Pulmonary artery endothelial cell (primary cell): ENCODE data around the gene FSHR. TPM values are rescaled to one million over a fixed set of nuclear protein-coding genes. Genes with fewer than 3 reads are reported as not detected.

Source experiments
- DNase-seq: peaks from one replicate; pipeline ENCODE4 v3.0.0-alpha.2; 2011; ENCODE audit warnings: low read depth, low spot score
- total RNA-seq: library from RNA; depleted of rRNA; stranded (reverse); fragments of >200 nt; gene quantifications from 2 replicates; pipeline ENCODE4 v1.2.3, GENCODE V29; 2014

The FSHR gene
- total RNA-seq, 1 donor from 2014 or later: not detected

DNA sequence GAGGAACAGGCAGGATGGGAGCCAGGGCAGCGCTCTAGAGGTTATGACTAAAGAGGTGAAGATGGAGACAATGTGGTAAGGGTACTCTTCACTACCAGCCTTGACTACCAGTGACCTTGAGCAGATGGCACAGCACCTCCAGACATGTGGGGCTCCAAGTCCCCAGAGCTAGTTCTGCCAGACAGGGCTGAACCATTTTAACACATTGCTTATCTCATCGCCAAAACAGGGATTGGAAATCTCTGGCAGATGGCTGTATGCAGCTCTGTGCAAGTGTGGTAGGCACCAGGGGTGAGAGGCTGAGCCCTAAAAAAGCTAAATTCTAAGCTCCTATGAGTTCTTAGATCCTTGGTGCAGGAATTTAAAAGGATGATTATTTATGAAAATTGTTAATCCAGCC lies 41.3 kb downstream of the FSHR start:
- DNase-seq: no peak

- DNase-seq: no peak
Observed at GRCh38 chr2:49111456-49111855, 42.9 kb downstream of the FSHR start.

- DNase-seq: no peak
Observed at GRCh38 chr2:49111006-49111405, 43.3 kb downstream of the FSHR start.

DNA sequence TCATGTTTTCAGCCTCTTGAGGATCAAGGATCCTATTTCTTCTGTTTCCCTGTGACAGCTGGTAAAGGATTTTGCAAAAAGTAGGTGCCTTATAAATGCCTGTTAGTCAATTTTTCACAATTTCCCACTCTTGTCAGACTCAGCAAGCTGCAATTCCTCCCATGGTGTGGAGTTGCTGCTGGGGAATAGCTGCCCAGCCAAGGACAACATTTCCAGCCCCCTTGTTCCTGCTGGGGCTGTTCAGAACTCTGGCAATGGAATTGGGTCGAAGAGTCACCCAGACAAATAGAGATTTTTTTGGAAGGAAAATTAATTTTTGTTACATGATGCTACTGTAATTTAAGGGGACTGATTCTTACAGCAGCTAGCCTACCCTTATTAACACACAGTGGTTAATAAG lies 43.7 kb downstream of the FSHR start:
- DNase-seq: no peak

DNA sequence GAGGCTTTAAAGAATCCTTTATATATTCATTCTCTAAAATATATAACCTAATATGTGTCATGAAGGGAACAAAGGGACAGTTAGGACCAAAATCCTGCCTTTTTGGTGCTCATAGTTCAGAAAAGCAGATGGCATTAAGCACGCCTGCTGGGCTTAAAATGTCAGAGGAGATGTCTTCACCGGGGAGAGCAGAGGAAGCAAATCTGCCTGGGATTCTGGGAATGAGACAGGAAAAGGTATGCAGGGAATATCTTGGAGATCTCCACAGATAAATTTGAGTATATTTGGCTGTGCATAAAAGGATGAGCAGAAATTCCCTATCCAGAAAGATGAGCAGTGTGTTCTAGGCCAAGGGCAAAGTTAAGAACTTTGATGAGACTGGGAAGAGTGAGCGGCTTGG lies 45.5 kb downstream of the FSHR start:
- no peak for DNase-seq

DNA sequence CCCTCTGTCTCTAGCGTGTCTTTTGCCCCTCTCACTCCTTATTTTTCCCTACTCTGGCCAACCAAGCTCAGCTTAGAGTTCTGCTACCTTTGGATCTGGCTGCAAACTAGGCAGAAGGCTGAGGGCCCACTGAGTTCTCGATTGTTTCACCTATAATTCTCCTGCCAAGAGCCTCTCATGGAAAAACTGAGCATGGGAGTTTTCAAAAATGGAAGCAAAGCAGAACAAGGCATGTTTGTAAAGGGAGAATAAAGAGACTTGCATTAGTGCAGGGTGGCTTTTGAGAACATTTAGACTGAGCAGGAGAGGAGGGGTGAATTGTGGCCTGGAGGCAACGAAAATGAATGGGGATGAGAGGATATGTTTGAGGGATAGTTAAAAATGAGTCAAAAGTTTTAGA lies 45.9 kb downstream of the FSHR start:
- DNase-seq: no peak

DNA sequence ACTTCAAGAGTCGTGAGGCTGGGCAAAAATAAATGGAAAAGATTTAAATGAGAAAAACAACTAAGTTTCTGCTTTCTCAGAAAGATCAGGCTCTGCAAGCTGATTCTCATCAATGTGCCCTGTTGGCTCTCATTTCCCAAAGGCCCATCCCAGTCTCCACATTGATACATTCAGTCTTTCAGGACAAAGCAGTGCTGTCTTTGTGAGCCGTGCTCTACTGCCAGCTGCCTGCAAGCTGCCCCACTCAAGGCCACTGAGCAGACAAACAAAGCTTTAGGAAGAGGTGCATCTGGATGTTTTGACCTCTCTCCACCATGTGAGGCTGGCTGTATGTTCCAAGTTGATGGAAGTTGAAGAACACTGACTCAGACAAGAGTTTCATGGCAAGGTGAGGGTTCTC lies 48.8 kb downstream of the FSHR start:
- DNase-seq: no peak

DNA sequence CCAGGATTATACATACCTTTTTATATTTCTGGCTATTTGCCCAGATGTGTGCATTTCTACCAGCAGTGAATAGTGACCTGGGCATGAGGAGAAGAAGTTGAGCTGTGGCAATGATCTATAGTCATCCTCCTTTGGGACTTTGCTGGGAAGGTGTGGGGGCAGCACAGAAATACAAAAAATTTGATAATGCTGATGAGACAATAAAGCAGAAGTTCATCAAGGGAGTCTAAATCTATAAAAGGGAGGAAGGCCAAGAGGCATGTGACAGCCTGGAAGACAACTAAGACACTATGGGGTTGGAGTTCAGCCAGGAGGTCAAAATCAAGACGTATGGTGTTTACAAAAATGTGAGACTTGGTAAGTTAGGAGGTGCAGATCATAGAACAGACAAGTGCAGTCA lies 52.2 kb downstream of the FSHR start:
- no peak for DNase-seq

DNA sequence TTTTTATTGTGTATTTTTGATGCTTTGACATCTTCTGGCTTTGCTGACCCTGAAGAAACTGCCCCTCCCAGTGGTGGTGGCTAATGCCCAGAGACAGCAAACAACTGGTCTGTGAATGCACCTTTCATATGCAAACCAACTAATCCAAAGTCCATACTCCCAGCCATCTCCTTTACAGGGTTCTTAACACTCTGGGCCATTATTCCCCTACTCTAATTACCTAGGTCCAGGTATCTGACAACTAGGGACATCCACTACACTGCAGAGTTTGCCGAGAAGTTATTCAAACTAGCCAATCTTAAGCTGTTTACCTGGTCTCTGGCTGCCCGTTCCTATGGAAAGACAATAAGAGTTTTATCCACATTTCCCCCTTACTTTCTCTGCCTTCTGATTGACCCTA lies 73.6 kb downstream of the FSHR start:
- no peak for DNase-seq

DNA sequence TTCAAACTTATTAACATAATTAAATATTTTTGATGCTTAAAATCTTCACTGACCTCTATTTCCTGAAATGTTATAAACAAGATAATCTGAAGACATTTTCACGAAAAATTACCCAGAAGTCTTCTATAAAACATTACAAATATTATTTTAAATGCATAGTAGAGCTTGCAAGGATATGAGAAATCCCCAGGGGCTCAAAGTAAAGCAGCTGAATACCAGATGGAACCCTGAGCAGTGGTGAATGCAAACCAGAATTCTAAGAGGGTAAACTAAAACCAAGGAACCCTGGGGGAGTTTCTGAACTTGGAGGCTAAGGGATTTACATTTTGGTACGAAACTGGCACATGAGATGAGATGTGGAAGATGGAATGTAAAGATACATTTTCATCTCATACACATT lies 83.6 kb downstream of the FSHR start:
- no peak for DNase-seq

- DNase-seq: no peak
Observed at GRCh38 chr2:49069829-49070228, 84.5 kb downstream of the FSHR start.

DNA sequence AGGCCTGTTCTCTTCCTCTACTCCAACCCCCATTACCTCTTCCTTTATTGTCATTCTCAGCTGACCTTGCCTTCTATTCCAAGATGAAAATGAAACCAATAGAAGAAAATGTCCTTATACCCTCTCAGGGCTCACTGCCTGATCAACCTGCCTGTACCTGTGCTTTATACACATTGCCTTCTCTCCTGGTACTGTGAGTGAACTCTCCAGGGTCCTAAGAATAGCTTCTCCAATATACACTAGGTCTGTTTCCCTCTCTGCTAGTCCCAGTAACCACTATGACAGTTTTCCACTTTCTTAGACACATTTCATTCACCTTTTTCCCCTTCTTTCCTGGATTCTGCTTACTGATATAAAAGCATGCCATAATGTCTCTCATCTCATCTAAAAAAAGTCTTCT lies 85.7 kb downstream of the FSHR start:
- no peak for DNase-seq

GRCh38 chr2:49067971-49068370 lies 86.3 kb downstream of the FSHR start:
- DNase-seq: no peak

DNA sequence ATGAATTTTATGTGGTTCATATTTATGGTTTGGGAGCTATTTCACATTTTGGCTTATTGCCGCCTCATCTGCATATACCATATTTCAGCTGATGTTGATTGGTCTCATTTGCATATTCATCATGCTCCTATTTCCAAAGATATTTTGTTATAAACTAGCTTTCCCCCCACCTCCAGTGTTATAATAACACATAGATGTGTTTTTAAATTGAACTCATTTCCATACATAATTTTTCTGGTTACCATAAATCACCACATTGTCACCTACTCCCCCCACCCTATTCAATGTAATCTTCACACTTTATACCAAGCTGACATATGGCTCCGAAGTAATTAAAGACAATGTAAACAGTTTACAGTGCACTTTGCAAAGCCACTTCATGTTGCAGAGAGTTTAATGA lies 101.2 kb downstream of the FSHR start:
- DNase-seq: no peak

GRCh38 chr2:49050265-49050664 lies 104.0 kb downstream of the FSHR start:
- no peak for DNase-seq

DNA sequence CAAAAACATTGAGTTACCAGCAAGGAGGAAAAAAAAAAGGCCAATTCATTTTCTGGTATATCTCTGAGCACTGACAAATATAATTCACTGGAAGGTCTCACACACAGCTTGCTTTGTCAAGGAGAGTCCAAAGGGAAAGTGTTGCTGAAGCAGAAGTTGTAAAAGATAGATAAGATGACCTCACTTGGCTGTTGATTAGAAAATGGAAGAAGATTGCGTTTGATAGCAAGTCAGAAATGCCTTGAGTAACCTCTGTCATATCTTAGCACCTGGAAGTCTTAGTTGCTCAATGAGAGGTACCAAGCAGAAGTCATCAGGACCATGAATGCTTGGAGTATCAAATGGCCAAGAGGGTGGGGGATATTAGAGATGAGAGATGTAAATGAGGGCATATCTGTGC lies 105.2 kb downstream of the FSHR start:
- DNase-seq: no peak

GRCh38 chr2:49045083-49045482 lies 109.2 kb downstream of the FSHR start:
- no peak for DNase-seq

DNA sequence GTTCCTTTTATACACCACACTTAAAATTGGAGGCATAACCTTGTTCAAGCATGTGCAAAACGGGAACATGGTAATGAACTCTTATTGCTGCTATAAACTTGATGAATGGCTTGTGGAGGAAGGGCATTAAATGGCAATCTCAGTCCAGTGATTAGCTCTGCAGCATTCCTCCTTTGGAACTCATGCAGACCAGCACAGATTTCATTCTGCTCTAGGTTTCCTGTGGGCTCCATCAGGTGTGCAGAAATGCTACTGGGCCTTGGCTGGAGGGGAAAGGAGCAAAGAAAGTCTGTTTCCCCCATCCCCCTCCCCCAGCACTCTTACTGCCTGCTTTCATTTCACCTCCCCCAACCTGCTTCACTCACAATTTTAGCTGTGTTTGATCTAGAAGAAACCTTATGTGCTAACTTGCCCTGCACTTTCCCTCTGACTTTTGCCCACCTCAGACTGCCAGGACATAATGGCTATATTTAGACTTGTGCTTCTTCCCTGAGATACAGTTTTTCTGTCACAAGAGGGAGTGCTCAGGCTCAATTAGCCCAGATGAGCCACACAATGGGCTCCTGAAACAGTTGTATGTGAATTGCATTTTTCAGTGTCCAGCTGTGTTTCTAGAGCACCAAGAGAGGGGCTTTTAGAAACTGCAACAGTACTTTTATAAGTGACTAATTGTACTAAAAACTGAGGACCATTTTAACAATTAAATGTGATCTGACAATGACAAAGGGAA lies 109.8 kb downstream of the FSHR start:
- no peak for DNase-seq

GRCh38 chr2:49043405-49043982 lies 110.8 kb downstream of the FSHR start:
- no peak for DNase-seq

DNA sequence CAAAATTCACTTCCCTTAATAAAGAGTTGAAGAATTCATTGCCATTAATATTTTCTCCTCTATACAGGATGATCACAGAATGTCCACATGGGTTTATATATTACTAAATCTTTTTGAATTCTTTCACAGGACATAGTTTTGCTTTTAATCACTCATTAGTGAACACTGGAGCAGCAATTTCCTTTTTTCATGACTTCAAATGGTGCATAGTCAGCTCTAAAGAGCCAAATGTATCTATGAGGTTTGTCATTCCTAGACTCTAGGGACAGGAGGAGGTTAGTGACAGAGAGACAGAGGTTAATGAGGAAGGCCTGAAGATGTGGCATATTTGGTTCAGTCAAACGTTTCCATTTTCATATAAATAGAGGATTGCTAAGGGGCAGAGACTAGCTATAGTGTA lies 111.8 kb downstream of the FSHR start:
- DNase-seq: no peak

- no peak for DNase-seq
Observed at GRCh38 chr2:49041061-49041460, 113.3 kb downstream of the FSHR start.

DNA sequence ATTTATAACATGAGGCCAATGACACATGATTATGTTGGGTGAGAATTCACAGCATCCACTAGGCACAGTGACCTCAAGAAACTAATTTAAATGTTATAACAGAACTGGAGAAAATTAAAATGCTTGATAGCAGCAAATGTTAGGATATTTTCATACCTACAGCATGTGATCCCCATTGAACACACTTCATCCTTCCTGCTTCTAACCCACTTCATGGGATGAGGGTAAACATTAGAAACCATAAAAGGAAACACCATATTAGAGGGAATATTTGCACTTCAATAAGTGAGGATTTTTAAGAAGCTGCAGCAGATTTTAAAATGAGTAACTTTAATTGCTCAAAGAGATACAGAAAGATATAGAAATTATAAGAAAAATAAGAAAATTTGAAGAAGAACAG lies 117.1 kb downstream of the FSHR start:
- no peak for DNase-seq

DNA sequence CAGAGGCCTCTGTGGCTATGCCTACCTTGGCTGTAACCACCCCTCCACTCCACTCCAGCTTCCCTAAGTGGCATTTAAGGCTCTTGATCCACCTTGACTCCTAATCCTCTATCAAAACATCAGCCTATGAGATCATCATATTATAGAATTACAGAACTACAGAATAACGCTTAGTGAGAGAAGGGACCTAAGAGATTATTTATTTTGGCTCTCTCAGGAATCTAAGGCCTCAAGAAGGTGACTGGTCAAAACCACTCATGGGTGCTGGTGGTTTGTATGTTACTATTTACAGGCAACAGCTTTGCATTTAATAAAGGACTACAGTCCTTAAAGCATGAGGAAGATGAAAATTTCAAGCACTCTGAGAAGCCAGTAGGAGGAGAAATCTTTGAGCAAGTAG lies 118.8 kb downstream of the FSHR start:
- no peak for DNase-seq
